ENCODE data around the gene ERCC6.

DNA sequence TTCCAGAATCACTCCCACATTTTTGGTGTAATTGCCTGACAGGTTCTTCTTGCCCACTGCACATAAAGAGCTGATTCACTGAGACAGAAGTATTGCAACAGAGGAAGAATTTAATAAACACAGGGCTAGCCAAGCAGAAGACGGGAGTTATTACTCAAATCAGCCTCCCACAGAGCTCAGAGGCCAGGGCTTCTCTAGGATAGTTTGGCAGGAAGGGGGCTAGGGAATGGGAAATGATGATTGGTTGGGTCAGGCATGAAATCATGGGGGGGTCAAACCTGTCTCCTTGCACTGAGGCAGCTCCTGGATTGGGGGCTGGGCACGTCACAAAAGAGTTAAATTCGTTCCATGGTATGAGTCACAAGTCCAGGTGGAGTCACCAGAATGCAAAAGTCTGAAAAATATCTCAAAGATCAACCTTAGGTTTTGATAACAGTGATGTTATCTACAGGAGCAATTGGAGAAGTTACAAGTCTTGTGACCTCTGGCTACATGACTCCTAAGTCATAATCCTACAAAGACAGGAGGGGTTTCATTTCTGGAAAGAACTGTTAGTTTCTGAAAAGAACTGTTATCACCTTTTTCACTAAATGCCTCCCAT, 30.2 kb upstream of the ERCC6 start:
- TF ChIP-seq POLR2A (IDR thresholded peaks at IDR 0.05): no peak
- TF ChIP-seq CTCF (IDR thresholded peaks at IDR 0.05): no peak

Measured in heart left ventricle (tissue), 13 donors.